Osteocyte (in vitro differentiated cells): ENCODE measurements around the gene TTC23L. TPM values are rescaled to one million over a fixed set of nuclear protein-coding genes. Genes with fewer than 3 reads are reported as not detected.

Experiments used
- DNase-seq: peaks from one replicate; pipeline ENCODE4 v3.0.0; 2021; ENCODE audit warnings: mixed read lengths; ENCODE audit not compliant: unreplicated experiment; ENCODE audit errors: extremely low spot score
- H3K27ac Mint-ChIP-seq: one replicate; pipeline ENCODE4 v1.8.0; 2021; ENCODE audit warnings: mild to moderate bottlenecking, mixed read lengths; ENCODE audit not compliant: unreplicated experiment
- H3K27me3 Mint-ChIP-seq: one replicate; pipeline ENCODE4 v1.8.0; 2021; ENCODE audit warnings: mixed read lengths; ENCODE audit not compliant: unreplicated experiment
- H3K36me3 Mint-ChIP-seq: one replicate; pipeline ENCODE4 v1.8.0; 2021; ENCODE audit warnings: mixed read lengths; ENCODE audit not compliant: unreplicated experiment
- H3K4me1 Mint-ChIP-seq: one replicate; pipeline ENCODE4 v1.8.0; 2021; ENCODE audit warnings: mixed read lengths; ENCODE audit not compliant: unreplicated experiment
- H3K4me3 Mint-ChIP-seq: one replicate; pipeline ENCODE4 v1.8.0; 2021; ENCODE audit warnings: mild to moderate bottlenecking, moderate library complexity, mixed read lengths; ENCODE audit not compliant: unreplicated experiment
- H3K9me3 Mint-ChIP-seq: one replicate; pipeline ENCODE4 v1.8.0; 2021; ENCODE audit warnings: mixed read lengths; ENCODE audit not compliant: unreplicated experiment
- CTCF ChIP-seq: fragments of 200-600 bp; sonication (generic); IDR thresholded peaks from 2 replicates; pipeline ENCODE4 v1.5.0; 2021; ENCODE audit warnings: antibody characterized with exemption, mild to moderate bottlenecking, moderate library complexity
- total RNA-seq: library from RNA; stranded (reverse); gene quantifications from 2 replicates; pipeline ENCODE4 v1.2.1, GENCODE V29; 2021

TTC23L gene
- total RNA-seq, 1 donor from 2014 or later, result 0.59 TPM

DNA sequence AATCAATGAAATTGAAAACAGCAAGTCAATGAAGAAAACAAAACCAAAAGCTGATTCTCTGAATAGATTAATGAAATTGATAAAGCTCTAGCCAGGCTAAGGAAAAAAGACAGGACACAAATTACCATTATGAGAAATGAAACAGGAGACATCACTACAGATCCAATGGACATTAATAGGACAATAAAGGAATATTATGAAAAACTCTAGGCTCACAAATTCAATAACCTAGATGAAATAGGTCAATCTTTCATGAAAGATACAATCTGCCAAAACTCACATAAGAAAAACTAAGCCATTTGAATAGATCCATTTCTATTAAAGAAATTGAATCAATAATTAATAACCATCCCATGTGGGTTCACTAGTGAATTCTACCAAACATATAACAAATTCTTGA lies 37.3 kb downstream of the TTC23L start:
- no peak overlapping the region for H3K27ac Mint-ChIP-seq

DNA sequence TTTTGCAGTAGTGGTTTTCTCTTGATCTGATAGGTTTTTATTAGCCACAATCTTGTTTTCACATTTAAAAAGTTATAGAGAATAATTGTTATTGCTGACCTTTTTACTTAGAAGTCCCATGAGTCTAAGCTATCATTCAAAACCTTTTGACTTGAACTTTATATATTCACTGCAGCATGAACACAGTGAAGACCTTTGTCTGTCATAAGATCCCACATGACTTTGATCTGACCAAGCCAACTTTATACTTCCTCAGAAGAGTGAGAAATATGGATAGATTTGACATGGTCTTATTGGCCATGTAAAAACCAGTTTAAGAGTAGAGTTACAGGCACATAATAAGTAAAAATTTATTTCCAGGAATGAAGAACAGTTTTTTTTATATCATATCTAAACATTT lies 42.3 kb downstream of the TTC23L start:
- peaks cover 7% of the 10 kb centered on the region for H3K9me3 Mint-ChIP-seq
- no peak for TF ChIP-seq CTCF
- no peak overlapping the region for H3K4me3 Mint-ChIP-seq
- no peaks in the 10 kb centered on the region for H3K27me3 Mint-ChIP-seq
- DNase-seq, result no peak
- H3K4me1 Mint-ChIP-seq, result no peaks in the 10 kb centered on the region
- H3K27ac Mint-ChIP-seq, result no peak overlapping the region
- H3K36me3 Mint-ChIP-seq, result peaks cover 4% of the 10 kb centered on the region

More for the DNA sequence above, 37.3 kb downstream of the TTC23L start:
- Mint-ChIP-seq H3K4me3 (no peak overlapping the region), H3K36me3 (peaks cover 5% of the 10 kb centered on the region), H3K27me3 (no peaks in the 10 kb centered on the region), H3K9me3 (peaks cover 22% of the 10 kb centered on the region), H3K4me1 (no peaks in the 10 kb centered on the region)
- TF ChIP-seq CTCF, result no peak
- no peak for DNase-seq

GRCh38 chr5:34886392-34887119 lies 47.6 kb downstream of the TTC23L start:
- no peak overlapping the region for H3K27ac Mint-ChIP-seq
- H3K36me3 Mint-ChIP-seq, result no peaks in the 10 kb centered on the region
- no peaks in the 10 kb centered on the region for H3K9me3 Mint-ChIP-seq
- no peak for DNase-seq
- TF ChIP-seq CTCF, result no peak
- H3K27me3 Mint-ChIP-seq, result peaks cover 9% of the 10 kb centered on the region
- no peak overlapping the region for H3K4me3 Mint-ChIP-seq
- peaks cover 5% of the 10 kb centered on the region for H3K4me1 Mint-ChIP-seq

DNA sequence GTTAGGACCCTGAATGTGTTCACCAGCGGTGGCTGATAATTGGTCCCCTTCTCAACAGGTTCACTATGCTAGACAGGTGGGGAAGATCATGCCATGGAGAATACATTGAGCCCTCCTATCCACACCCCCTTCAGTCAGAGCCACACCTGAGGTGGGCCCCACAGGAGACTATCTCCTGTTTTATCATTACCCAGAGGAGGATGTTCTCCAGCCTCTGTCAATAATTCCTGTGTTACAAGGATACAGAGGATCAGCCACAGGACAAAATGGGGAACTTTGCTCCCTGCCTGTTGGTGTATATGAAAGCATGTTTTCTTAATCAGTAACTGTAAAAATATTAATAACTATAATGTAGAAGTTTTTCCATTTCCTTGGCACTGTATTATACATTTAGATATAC lies 50.4 kb downstream of the TTC23L start:
- DNase-seq, result no peak
- Mint-ChIP-seq H3K9me3 (no peaks in the 10 kb centered on the region), H3K27ac (no peak overlapping the region), H3K27me3 (peaks cover 9% of the 10 kb centered on the region), H3K36me3 (no peaks in the 10 kb centered on the region), H3K4me1 (peaks cover 14% of the 10 kb centered on the region), H3K4me3 (no peak overlapping the region)
- no peak for TF ChIP-seq CTCF

DNA sequence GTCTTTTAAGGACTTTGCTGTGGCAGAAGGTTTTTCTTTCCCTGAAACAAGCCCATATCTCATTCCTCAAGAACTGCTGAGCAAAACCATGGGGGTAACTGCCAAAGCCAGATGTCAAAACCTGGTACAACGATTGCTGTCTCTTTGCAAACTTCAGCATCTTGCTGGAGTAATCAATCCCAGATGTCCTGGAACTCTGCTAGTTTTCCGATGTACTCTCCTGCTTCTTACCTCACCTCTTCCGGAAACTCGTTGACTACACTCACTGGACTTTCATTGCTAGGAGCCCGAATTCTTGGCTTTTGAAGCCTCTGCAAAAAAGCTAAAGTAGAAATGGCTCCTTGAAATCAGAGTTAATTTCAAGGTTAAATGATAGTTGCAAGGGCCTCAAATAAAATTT lies 53.0 kb downstream of the TTC23L start:
- Mint-ChIP-seq H3K9me3 (no peaks in the 10 kb centered on the region), H3K27me3 (peaks cover 3% of the 10 kb centered on the region), H3K4me3 (no peak overlapping the region), H3K36me3 (no peaks in the 10 kb centered on the region), H3K4me1 (peaks cover 18% of the 10 kb centered on the region), H3K27ac (peak overlapping the region; percentile 17)
- no peak for DNase-seq
- TF ChIP-seq CTCF, result no peak
